Peyer's patch (tissue), 4 donors: ENCODE data around the gene NPAS4. TPM values are rescaled to one million over a fixed set of nuclear protein-coding genes. Genes with fewer than 3 reads are reported as not detected.
A peak's percentile ranks its signal among the peaks of the same experiment; 100 is the strongest.
"Not testable (repeated sequence)": the region's sequence is repeated elsewhere in the genome, so short reads cannot be mapped to it uniquely, and the experiment has no call there.

ENCODE experiments used
- DNase-seq, 3 donors: peaks; one replicate each; pipeline ENCODE4 v3.0.0-alpha.2; 2017 to 2019
- H3K27ac ChIP-seq, 4 donors: fragments of 200-600 bp; sonication (generic); one replicate each; pipeline ENCODE4 v1.5.1; 2016 to 2019
- H3K27me3 ChIP-seq, 2 donors: fragments of 200-600 bp; sonication (generic); one replicate each; pipeline ENCODE4 v1.5.1; 2019
- H3K36me3 ChIP-seq, 3 donors: fragments of 200-600 bp; sonication (generic); one replicate each; pipeline ENCODE4 v1.5.1; 2016 to 2019
- H3K4me1 ChIP-seq, 4 donors: fragments of 200-600 bp; sonication (generic); one replicate each; pipeline ENCODE4 v1.5.1; 2016 to 2019
- H3K4me3 ChIP-seq, 4 donors: fragments of 200-600 bp; sonication (generic); 1 replicate in 3 of 4; 2 replicates in 1 of 4; pipeline ENCODE4 v1.5.1; 2016 to 2019; ENCODE audit warnings: mild to moderate bottlenecking in 1 of 4
- H3K9me3 ChIP-seq, 4 donors: fragments of 200-600 bp; sonication (generic); one replicate each; pipeline ENCODE4 v1.5.1; 2016 to 2019; ENCODE audit warnings: mild to moderate bottlenecking in 1 of 4
- POLR2A ChIP-seq, 2 donors: fragments of 450-650 bp; IDR thresholded peaks; one replicate each; pipeline ENCODE4 v1.5.1; 2017; ENCODE audit warnings: antibody characterized with exemption in 2 of 2, mild to moderate bottlenecking in 2 of 2, moderate library complexity in 2 of 2
- total RNA-seq, 4 donors: library from RNA; depleted of rRNA; stranded (reverse); fragments of >200 nt; gene quantifications; one replicate each; pipeline ENCODE4 v1.1.0, GENCODE V29; 2016
- TF ChIP-seq, protein P1 (sequence below), 6 experiments: fragments of 450-650 bp in 4 of 6; fragments of 200-600 bp in 2 of 6; sonication (generic) in 1 of 6; IDR thresholded peaks; one replicate each; pipeline ENCODE4 v1.5.1; 2017 to 2019; ENCODE audit warnings: antibody characterized with exemption in 6 of 6, mild to moderate bottlenecking in 3 of 6, moderate library complexity in 1 of 6

Gene NPAS4
- total RNA-seq: not detected

DNA sequence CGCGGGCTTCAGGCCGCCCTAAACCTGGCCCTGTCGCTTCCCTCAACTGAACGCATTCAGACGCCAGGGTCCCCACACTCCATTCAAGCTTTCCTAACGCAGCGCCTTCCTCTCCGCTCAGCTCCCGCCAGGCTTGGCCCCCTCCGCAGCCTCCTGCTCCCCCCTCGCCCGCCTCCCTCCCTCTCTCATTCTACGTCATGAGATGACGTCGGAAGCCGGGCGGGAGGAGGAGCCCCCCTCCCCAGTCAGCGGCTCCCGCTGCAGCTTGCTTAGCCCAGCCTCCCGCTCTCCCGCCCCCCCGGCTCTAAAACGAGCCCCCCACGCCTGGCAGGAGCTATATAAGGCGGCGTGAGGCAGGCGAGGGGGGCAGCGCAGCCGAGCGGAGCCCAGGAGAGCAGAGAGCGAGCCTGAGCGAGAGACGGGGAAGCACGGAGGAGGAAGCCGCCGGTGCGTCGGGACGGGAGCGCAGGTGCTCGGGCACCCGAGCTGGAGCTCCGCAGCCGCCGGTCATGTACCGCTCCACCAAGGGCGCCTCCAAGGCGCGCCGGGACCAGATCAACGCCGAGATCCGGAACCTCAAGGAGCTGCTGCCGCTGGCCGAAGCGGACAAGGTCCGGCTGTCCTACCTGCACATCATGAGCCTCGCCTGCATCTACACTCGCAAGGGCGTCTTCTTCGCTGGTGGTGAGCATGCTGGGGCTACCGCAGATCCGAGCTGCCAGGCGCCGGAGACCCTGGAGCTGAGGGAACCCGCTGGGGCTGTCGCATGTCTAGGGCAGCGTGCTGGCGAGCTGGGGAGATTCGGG, at the start of gene NPAS4:
NPAS4 (plus strand) TSS at position 365 of the 806 bp plus-strand sequence; CDS start at position 510, 145 bp downstream.
- H3K27ac ChIP-seq: no peak within 1 kb of the TSS
- no peak within 1 kb of the TSS for H3K4me3 ChIP-seq

DNA sequence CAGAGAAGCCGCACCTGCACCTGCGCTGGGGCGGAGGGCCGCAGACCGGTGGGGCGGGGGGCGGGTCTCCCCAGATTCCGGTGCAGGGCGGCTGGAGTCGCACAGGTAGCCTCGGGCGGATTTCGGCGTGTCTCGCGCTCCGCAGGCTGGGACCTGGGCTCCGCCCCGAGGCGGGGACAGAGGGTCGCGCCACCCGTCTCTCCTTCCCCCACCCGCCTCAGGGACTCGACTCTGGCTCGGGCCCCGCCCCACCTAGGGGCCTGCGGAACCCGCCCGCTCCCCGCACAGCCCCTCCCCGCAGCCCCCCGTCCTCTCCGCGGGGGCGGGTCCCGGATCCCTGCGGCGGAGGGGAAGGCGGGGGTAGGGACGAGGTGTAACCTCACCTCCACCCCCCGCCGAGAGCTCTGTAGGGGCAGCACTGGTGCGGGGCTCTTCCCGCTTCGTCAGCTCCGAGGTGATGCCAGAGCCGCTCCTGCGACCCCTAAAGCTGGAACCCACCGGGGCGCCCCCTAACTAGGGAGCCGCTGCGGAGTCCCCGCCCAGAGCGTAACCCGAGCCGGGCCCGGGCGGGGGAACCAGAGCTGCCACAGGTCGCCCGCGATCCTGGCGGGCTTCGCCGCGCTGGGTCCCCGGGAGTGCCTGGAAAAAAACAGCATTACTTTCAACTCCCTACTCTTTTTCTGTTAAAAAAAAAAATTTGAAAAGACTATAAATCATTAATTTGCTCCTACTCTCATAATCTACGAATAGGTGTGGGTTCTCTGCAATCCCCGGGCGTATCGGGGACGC, 49.0 kb upstream of the NPAS4 start, which contains the start of gene SLC29A2:
SLC29A2 (minus strand) TSS at position 134 of the 789 bp plus-strand sequence. CDS start 169 bp downstream, outside the sequence.
- Histone ChIP-seq H3K4me3 (peak within 1 kb of the TSS; percentile 77 to 82 (median 80)), H3K27me3 (no peaks in the 10 kb centered on the region), H3K9me3 (no peaks in the 10 kb centered on the region), H3K4me1 (peaks cover 0 to 13% (median 0%) of the 10 kb centered on the region in 4 donors), H3K36me3 (no peaks in the 10 kb centered on the region), H3K27ac (peak within 1 kb of the TSS; percentile 72 to 88 (median 86))
- peak; percentile 76 to 90 (median 84) for DNase-seq
- no peak for TF ChIP-seq POLR2A (IDR thresholded peaks at IDR 0.05)
- TF ChIP-seq, protein P1, sequence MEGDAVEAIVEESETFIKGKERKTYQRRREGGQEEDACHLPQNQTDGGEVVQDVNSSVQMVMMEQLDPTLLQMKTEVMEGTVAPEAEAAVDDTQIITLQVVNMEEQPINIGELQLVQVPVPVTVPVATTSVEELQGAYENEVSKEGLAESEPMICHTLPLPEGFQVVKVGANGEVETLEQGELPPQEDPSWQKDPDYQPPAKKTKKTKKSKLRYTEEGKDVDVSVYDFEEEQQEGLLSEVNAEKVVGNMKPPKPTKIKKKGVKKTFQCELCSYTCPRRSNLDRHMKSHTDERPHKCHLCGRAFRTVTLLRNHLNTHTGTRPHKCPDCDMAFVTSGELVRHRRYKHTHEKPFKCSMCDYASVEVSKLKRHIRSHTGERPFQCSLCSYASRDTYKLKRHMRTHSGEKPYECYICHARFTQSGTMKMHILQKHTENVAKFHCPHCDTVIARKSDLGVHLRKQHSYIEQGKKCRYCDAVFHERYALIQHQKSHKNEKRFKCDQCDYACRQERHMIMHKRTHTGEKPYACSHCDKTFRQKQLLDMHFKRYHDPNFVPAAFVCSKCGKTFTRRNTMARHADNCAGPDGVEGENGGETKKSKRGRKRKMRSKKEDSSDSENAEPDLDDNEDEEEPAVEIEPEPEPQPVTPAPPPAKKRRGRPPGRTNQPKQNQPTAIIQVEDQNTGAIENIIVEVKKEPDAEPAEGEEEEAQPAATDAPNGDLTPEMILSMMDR (IDR thresholded peaks at IDR 0.05): no peak

More for the DNA sequence above, at the start of gene NPAS4:
- H3K27me3 ChIP-seq: no peaks in the 10 kb centered on the region
- no peak for DNase-seq
- H3K36me3 ChIP-seq: peaks cover 0 to 5% (median 0%) of the 10 kb centered on the region in 3 donors
- H3K9me3 ChIP-seq: no peaks in the 10 kb centered on the region
- TF ChIP-seq, protein P1 (IDR thresholded peaks at IDR 0.05): no peak
- no peak for TF ChIP-seq POLR2A (IDR thresholded peaks at IDR 0.05)
- H3K4me1 ChIP-seq: peaks cover 0 to 4% (median 0%) of the 10 kb centered on the region in 4 donors

DNA sequence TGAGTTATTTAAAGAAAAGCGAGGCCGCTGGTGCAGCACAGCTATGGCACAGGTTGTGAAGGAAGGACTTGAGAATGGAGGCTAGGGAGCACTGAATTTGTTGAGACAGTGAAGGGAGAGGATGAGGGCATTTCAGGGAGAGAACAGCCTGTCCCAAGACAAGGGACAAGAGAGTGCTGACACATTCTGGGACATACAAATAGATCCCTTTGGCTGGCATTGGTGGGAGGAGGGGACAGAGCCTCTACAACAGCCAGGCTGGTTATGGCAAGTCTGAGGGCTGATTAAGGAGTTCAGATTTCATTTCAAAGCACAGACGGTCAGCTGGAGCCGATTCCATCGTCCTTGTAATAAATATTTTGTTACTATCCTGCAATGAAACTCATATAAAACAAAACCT, 47.6 kb upstream of the NPAS4 start:
- Histone ChIP-seq H3K27ac (no peak overlapping the region), H3K9me3 (no peaks in the 10 kb centered on the region), H3K4me1 (peaks cover 0 to 13% (median 0%) of the 10 kb centered on the region in 4 donors), H3K27me3 (no peaks in the 10 kb centered on the region), H3K36me3 (no peaks in the 10 kb centered on the region), H3K4me3 (no peak overlapping the region)
- no peak for TF ChIP-seq POLR2A (IDR thresholded peaks at IDR 0.05)
- TF ChIP-seq, protein P1 (IDR thresholded peaks at IDR 0.05): no peak
- DNase-seq: no peak

DNA sequence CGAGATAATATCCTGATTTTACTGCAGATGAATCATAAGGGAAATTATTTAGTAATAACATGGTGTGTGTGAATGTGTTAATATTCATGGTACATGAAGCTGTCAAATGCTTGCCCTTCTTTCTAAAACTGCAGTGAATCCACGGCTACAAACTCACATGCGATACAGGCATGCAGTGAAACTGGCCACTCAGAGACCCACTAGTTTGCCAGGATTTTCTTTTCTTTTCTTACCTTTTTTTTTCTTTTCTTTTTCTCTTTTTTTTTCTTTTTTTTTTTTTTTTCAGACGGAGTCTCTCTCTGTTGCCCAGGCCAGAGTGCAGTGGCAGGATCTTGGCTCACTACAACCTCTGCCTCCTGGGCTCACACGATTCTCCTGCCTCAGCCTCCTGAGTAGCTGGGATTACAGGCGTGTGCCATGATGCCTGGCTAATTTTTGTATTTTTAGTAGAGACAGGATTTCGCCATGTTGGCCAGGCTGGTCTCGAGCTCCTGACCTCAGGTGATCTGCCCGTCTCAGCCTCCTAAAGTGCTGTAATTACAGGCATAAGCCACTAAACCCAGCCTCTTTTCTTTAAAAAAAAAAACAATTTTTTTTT, 47.0 kb upstream of the NPAS4 start:
- H3K27ac ChIP-seq, H3K36me3 ChIP-seq, H3K27me3 ChIP-seq, DNase-seq, H3K4me3 ChIP-seq, H3K9me3 ChIP-seq: not testable (repeated sequence)
- peaks cover 0 to 13% (median 0%) of the 10 kb centered on the region in 4 donors for H3K4me1 ChIP-seq

DNA sequence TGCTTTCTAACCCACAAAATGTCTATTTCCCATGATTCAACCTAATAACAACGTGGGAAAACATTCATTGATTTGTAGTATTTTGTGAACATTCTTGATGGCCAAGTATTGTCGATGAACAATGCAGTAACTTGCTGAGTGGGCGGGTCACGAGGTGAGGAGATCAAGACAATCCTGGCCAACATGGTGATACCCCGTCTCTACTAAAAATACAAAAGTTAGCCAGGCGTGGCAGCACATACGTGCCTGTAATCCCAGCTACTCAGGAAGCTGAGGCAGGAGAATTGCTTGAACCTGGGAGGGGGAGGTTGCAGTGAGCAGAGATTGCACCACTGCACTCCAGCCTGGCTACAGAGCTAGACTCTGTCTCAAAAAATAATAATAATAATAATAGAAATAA, 40.6 kb upstream of the NPAS4 start:
- H3K27me3 ChIP-seq, DNase-seq: not testable (repeated sequence)

DNA sequence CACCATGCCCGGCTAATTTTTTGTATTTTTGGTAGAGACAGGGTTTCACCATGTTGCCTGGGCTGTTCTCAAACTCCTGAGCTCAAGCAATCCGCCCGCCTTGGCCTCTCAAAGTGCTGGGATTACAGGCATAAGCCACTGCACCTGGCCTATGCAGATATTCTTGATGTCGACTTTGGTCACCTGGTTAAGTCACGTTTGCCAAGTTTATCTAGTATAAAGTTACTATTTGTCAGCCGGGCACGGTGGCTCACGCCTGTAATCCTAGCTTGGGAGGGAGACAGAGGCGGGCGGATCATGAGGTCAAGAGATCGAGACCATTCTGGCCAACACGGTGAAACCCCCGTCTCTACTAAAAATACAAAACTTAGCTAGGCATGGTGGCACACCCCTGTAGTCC, 36.5 kb upstream of the NPAS4 start:
- not testable (repeated sequence) for H3K4me1 ChIP-seq, DNase-seq, H3K27me3 ChIP-seq, H3K4me3 ChIP-seq, H3K36me3 ChIP-seq, H3K27ac ChIP-seq, H3K9me3 ChIP-seq

More for the DNA sequence above, 40.6 kb upstream of the NPAS4 start:
- H3K9me3 ChIP-seq, H3K4me1 ChIP-seq, H3K36me3 ChIP-seq, H3K4me3 ChIP-seq, H3K27ac ChIP-seq: not testable (repeated sequence)
